ENCODE data around the gene BICC1.

GRCh38 chr10:58547963-58548362, 35.3 kb downstream of the BICC1 start:
- TF ChIP-seq POLR2A (IDR thresholded peaks at IDR 0.05) (no peak), POLR2AphosphoS5 (IDR thresholded peaks at IDR 0.05) (no peak)
- TF ChIP-seq, protein P1, sequence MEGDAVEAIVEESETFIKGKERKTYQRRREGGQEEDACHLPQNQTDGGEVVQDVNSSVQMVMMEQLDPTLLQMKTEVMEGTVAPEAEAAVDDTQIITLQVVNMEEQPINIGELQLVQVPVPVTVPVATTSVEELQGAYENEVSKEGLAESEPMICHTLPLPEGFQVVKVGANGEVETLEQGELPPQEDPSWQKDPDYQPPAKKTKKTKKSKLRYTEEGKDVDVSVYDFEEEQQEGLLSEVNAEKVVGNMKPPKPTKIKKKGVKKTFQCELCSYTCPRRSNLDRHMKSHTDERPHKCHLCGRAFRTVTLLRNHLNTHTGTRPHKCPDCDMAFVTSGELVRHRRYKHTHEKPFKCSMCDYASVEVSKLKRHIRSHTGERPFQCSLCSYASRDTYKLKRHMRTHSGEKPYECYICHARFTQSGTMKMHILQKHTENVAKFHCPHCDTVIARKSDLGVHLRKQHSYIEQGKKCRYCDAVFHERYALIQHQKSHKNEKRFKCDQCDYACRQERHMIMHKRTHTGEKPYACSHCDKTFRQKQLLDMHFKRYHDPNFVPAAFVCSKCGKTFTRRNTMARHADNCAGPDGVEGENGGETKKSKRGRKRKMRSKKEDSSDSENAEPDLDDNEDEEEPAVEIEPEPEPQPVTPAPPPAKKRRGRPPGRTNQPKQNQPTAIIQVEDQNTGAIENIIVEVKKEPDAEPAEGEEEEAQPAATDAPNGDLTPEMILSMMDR (IDR thresholded peaks at IDR 0.05), result no peak

All from upper lobe of left lung (tissue), 4 donors.